WTC11 (cell line): ENCODE results near the gene PSEN2. TPM values are rescaled to one million over a fixed set of nuclear protein-coding genes. Genes with fewer than 3 reads are reported as not detected.
A peak's percentile ranks its signal among the peaks of the same experiment; 100 is the strongest.

Source experiments
- ELF4 ChIP-seq: sonication (generic); formaldehyde crosslinking; IDR thresholded peaks from 2 replicates; pipeline ENCODE4 v1.8.1; 2022; ENCODE audit warnings: low read depth, mild to moderate bottlenecking, moderate library complexity, missing genetic modification reagents
- EMX1 ChIP-seq: fragments of 250-450 bp; sonication (Bioruptor Pico); IDR thresholded peaks from 2 replicates; pipeline ENCODE4 v1.8.0; 2021; ENCODE audit warnings: mild to moderate bottlenecking
- GABPB1 ChIP-seq: sonication (generic); formaldehyde crosslinking; IDR thresholded peaks from 2 replicates; pipeline ENCODE4 v1.8.1; 2023; ENCODE audit warnings: mild to moderate bottlenecking, missing genetic modification reagents
- GTF2I ChIP-seq: fragments of 250-450 bp; sonication (Bioruptor Pico); conservative IDR thresholded peaks from 2 replicates; pipeline ENCODE4 v1.4.0; 2021; ENCODE audit warnings: mild to moderate bottlenecking
- NFYB ChIP-seq: sonication (generic); formaldehyde crosslinking; conservative IDR thresholded peaks from 2 replicates; pipeline ENCODE4 v1.8.0; 2022; ENCODE audit warnings: low read depth, missing genetic modification reagents
- NR1H2 ChIP-seq: sonication (generic); formaldehyde crosslinking; IDR thresholded peaks from 2 replicates; pipeline ENCODE4 v1.9.0; 2021; ENCODE audit warnings: mild to moderate bottlenecking, moderate library complexity, missing genetic modification reagents
- NR2C2 ChIP-seq: sonication (generic); formaldehyde crosslinking; IDR thresholded peaks from 2 replicates; pipeline ENCODE4 v1.8.0; 2022; ENCODE audit warnings: mild to moderate bottlenecking, missing genetic modification reagents
- RELA ChIP-seq: sonication (generic); formaldehyde crosslinking; IDR thresholded peaks from 2 replicates; pipeline ENCODE4 v1.8.1; 2022; ENCODE audit warnings: missing genetic modification reagents, mild to moderate bottlenecking, borderline replicate concordance
- TCF7 ChIP-seq: sonication (generic); formaldehyde crosslinking; IDR thresholded peaks from 2 replicates; pipeline ENCODE4 v1.8.0; 2022; ENCODE audit warnings: mild to moderate bottlenecking, low read depth, missing genetic modification reagents, moderate library complexity
- ZNF317 ChIP-seq: sonication (generic); formaldehyde crosslinking; IDR thresholded peaks from 2 replicates; pipeline ENCODE4 v1.8.1; 2023; ENCODE audit warnings: low read depth, mild to moderate bottlenecking, moderate library complexity, missing genetic modification reagents, borderline replicate concordance
- ZNF416 ChIP-seq: fragments of 250-450 bp; sonication (Bioruptor Pico); IDR thresholded peaks from 2 replicates; pipeline ENCODE4 v1.9.0; 2021; ENCODE audit warnings: mild to moderate bottlenecking, inconsistent platforms
- total RNA-seq: library from RNA; stranded (reverse); gene quantifications from 3 replicates; pipeline ENCODE4 v1.2.3, GENCODE V29; 2021
- TF ChIP-seq, protein P1 (sequence below): fragments of 200-600 bp; IDR thresholded peaks from 2 replicates; pipeline ENCODE4 v1.8.0; 2022; ENCODE audit warnings: antibody characterized with exemption
- TF ChIP-seq, protein P2 (sequence below): fragments of 250-450 bp; sonication (Bioruptor Pico); IDR thresholded peaks from 2 replicates; pipeline ENCODE4 v1.9.0; 2021; ENCODE audit warnings: mild to moderate bottlenecking
- TF ChIP-seq, protein P3 (sequence below): sonication (generic); formaldehyde crosslinking; IDR thresholded peaks from 2 replicates; pipeline ENCODE4 v1.8.1; 2023; ENCODE audit warnings: mild to moderate bottlenecking, missing genetic modification reagents, borderline replicate concordance
- TF ChIP-seq, protein P4 (sequence below): sonication (generic); formaldehyde crosslinking; IDR thresholded peaks from 2 replicates; pipeline ENCODE4 v1.8.1; 2022; ENCODE audit warnings: low read depth, mild to moderate bottlenecking, moderate library complexity, missing genetic modification reagents, borderline replicate concordance
- TF ChIP-seq, protein P5 (sequence below): fragments of 250-450 bp; sonication (Bioruptor Pico); IDR thresholded peaks from 2 replicates; pipeline ENCODE4 v1.9.0; 2021; ENCODE audit warnings: moderate library complexity, mild to moderate bottlenecking, inconsistent platforms, borderline replicate concordance
- TF ChIP-seq, protein P6 (sequence below): sonication (generic); formaldehyde crosslinking; conservative IDR thresholded peaks from 2 replicates; pipeline ENCODE4 v1.8.1; 2022; ENCODE audit warnings: mild to moderate bottlenecking, missing genetic modification reagents
- TF ChIP-seq, protein P7 (sequence below): sonication (generic); formaldehyde crosslinking; IDR thresholded peaks from 2 replicates; pipeline ENCODE4 v1.8.0; 2023; ENCODE audit warnings: mild to moderate bottlenecking, missing genetic modification reagents
- TF ChIP-seq, protein P8 (sequence below): sonication (generic); formaldehyde crosslinking; IDR thresholded peaks from 2 replicates; pipeline ENCODE4 v1.8.0; 2022; ENCODE audit warnings: missing genetic modification reagents
- TF ChIP-seq, protein P9 (sequence below): fragments of 250-450 bp; sonication (Bioruptor Pico); conservative IDR thresholded peaks from 2 replicates; pipeline ENCODE4 v1.9.0; 2021; ENCODE audit warnings: mild to moderate bottlenecking

Gene PSEN2
- total RNA-seq, 1 experiment from 2014 or later = 18.4 TPM

DNA sequence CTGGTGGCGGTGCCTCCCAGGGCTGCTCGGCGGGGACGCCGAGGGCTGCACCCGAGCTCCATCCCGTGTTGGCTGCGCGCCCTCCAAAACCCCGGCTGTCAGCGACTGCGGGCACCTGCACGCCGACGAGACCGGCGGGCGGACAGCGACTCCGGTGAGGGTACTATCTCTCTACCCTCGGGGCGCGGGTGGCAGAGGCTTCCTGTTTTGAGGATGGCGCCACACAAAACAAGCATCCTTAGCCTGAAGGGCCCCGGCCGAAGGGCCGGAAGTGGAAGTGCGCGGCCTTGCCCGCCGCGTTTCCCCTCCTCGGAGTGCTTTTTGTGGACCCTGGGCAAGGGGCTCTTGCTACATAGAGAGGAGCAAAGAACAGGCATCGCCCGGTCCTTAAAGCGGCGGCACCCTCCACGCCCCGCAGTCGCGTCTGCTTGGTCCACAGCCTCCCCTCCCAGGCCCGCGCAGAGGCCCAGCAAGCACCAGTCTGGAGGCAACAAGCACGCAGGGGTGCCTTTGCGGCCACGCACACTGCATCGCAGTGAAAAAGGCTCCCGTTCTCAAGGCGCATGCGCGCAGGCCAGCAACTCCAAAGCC is 69.1 kb downstream of the PSEN2 start (continued):
- TF ChIP-seq, protein P1, sequence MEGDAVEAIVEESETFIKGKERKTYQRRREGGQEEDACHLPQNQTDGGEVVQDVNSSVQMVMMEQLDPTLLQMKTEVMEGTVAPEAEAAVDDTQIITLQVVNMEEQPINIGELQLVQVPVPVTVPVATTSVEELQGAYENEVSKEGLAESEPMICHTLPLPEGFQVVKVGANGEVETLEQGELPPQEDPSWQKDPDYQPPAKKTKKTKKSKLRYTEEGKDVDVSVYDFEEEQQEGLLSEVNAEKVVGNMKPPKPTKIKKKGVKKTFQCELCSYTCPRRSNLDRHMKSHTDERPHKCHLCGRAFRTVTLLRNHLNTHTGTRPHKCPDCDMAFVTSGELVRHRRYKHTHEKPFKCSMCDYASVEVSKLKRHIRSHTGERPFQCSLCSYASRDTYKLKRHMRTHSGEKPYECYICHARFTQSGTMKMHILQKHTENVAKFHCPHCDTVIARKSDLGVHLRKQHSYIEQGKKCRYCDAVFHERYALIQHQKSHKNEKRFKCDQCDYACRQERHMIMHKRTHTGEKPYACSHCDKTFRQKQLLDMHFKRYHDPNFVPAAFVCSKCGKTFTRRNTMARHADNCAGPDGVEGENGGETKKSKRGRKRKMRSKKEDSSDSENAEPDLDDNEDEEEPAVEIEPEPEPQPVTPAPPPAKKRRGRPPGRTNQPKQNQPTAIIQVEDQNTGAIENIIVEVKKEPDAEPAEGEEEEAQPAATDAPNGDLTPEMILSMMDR = no peak
- TF ChIP-seq NR1H2 (CRISPR knock-in tag) (0 out of 2 replicates have a peak, but pooled peaks have one; percentile 34), EMX1 (no peak), ZNF317 (no peak), ZNF416 (CRISPR knock-in tag) (no peak), NFYB (no peak), TCF7 (CRISPR knock-in tag) (no peak), NR2C2 (CRISPR knock-in tag) (no peak), GABPB1 (no peak; the same call in 1 of the 2 replicates), ELF4 (CRISPR knock-in tag) (no peak), RELA (CRISPR knock-in tag) (no peak), GTF2I (CRISPR knock-in tag) (no peak)
- TF ChIP-seq, protein P2, sequence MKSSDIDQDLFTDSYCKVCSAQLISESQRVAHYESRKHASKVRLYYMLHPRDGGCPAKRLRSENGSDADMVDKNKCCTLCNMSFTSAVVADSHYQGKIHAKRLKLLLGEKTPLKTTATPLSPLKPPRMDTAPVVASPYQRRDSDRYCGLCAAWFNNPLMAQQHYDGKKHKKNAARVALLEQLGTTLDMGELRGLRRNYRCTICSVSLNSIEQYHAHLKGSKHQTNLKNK (CRISPR knock-in tag) = no peak
- TF ChIP-seq, protein P3, sequence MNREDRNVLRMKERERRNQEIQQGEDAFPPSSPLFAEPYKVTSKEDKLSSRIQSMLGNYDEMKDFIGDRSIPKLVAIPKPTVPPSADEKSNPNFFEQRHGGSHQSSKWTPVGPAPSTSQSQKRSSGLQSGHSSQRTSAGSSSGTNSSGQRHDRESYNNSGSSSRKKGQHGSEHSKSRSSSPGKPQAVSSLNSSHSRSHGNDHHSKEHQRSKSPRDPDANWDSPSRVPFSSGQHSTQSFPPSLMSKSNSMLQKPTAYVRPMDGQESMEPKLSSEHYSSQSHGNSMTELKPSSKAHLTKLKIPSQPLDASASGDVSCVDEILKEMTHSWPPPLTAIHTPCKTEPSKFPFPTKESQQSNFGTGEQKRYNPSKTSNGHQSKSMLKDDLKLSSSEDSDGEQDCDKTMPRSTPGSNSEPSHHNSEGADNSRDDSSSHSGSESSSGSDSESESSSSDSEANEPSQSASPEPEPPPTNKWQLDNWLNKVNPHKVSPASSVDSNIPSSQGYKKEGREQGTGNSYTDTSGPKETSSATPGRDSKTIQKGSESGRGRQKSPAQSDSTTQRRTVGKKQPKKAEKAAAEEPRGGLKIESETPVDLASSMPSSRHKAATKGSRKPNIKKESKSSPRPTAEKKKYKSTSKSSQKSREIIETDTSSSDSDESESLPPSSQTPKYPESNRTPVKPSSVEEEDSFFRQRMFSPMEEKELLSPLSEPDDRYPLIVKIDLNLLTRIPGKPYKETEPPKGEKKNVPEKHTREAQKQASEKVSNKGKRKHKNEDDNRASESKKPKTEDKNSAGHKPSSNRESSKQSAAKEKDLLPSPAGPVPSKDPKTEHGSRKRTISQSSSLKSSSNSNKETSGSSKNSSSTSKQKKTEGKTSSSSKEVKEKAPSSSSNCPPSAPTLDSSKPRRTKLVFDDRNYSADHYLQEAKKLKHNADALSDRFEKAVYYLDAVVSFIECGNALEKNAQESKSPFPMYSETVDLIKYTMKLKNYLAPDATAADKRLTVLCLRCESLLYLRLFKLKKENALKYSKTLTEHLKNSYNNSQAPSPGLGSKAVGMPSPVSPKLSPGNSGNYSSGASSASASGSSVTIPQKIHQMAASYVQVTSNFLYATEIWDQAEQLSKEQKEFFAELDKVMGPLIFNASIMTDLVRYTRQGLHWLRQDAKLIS = no peak
- TF ChIP-seq, protein P4, sequence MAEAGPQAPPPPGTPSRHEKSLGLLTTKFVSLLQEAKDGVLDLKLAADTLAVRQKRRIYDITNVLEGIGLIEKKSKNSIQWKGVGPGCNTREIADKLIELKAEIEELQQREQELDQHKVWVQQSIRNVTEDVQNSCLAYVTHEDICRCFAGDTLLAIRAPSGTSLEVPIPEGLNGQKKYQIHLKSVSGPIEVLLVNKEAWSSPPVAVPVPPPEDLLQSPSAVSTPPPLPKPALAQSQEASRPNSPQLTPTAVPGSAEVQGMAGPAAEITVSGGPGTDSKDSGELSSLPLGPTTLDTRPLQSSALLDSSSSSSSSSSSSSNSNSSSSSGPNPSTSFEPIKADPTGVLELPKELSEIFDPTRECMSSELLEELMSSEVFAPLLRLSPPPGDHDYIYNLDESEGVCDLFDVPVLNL = no peak
- TF ChIP-seq, protein P5, sequence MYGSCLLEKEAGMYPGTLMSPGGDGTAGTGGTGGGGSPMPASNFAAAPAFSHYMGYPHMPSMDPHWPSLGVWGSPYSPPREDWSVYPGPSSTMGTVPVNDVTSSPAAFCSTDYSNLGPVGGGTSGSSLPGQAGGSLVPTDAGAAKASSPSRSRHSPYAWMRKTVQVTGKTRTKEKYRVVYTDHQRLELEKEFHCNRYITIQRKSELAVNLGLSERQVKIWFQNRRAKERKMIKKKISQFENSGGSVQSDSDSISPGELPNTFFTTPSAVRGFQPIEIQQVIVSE (CRISPR knock-in tag) = no peak
- TF ChIP-seq, protein P6, sequence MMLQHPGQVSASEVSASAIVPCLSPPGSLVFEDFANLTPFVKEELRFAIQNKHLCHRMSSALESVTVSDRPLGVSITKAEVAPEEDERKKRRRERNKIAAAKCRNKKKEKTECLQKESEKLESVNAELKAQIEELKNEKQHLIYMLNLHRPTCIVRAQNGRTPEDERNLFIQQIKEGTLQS (CRISPR knock-in tag) = 0 out of 2 replicates have a peak, but pooled peaks have one; percentile 10
- TF ChIP-seq, protein P7, sequence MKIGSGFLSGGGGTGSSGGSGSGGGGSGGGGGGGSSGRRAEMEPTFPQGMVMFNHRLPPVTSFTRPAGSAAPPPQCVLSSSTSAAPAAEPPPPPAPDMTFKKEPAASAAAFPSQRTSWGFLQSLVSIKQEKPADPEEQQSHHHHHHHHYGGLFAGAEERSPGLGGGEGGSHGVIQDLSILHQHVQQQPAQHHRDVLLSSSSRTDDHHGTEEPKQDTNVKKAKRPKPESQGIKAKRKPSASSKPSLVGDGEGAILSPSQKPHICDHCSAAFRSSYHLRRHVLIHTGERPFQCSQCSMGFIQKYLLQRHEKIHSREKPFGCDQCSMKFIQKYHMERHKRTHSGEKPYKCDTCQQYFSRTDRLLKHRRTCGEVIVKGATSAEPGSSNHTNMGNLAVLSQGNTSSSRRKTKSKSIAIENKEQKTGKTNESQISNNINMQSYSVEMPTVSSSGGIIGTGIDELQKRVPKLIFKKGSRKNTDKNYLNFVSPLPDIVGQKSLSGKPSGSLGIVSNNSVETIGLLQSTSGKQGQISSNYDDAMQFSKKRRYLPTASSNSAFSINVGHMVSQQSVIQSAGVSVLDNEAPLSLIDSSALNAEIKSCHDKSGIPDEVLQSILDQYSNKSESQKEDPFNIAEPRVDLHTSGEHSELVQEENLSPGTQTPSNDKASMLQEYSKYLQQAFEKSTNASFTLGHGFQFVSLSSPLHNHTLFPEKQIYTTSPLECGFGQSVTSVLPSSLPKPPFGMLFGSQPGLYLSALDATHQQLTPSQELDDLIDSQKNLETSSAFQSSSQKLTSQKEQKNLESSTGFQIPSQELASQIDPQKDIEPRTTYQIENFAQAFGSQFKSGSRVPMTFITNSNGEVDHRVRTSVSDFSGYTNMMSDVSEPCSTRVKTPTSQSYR (CRISPR knock-in tag) = 0 out of 2 replicates have a peak, but pooled peaks have one; percentile 13
- TF ChIP-seq, protein P8, sequence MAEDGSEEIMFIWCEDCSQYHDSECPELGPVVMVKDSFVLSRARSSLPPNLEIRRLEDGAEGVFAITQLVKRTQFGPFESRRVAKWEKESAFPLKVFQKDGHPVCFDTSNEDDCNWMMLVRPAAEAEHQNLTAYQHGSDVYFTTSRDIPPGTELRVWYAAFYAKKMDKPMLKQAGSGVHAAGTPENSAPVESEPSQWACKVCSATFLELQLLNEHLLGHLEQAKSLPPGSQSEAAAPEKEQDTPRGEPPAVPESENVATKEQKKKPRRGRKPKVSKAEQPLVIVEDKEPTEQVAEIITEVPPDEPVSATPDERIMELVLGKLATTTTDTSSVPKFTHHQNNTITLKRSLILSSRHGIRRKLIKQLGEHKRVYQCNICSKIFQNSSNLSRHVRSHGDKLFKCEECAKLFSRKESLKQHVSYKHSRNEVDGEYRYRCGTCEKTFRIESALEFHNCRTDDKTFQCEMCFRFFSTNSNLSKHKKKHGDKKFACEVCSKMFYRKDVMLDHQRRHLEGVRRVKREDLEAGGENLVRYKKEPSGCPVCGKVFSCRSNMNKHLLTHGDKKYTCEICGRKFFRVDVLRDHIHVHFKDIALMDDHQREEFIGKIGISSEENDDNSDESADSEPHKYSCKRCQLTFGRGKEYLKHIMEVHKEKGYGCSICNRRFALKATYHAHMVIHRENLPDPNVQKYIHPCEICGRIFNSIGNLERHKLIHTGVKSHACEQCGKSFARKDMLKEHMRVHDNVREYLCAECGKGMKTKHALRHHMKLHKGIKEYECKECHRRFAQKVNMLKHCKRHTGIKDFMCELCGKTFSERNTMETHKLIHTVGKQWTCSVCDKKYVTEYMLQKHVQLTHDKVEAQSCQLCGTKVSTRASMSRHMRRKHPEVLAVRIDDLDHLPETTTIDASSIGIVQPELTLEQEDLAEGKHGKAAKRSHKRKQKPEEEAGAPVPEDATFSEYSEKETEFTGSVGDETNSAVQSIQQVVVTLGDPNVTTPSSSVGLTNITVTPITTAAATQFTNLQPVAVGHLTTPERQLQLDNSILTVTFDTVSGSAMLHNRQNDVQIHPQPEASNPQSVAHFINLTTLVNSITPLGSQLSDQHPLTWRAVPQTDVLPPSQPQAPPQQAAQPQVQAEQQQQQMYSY (CRISPR knock-in tag) = peak; percentile 39; the same call in 1 of the 2 replicates
- TF ChIP-seq, protein P9, sequence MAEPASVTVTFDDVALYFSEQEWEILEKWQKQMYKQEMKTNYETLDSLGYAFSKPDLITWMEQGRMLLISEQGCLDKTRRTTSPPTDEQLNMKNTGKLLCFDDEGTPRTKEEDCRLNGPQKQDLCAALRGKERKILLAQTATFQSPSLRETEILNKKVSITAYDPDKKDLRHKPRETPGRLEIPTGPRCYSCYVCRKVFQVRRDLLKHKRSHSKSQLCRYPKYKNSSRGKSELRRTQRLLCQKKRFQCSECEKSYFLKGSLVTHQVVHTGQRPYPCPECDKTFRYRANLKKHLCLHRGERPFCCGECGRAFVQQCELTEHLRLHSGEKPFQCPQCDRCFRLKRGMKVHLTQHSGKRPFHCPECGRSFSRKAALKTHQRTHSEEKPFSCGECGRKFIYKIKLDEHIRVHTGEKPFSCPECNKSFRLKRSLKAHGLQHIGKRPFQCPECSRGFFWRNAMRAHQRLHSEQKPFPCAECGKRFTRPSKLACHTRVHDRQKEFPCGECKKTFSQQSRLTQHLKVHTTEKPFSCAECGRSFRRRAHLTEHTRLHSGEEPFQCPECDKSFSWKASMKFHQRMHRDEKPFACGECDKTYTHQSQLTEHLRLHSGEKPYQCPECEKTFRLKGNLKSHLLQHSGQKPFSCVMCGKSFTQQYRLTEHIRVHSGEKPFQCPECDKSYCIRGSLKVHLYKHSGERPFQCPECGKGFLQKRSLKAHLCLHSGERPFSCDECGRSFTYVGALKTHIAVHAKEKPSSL = no peak
